ENCODE results near the gene BACE1-AS. TPM values are rescaled to one million over a fixed set of nuclear protein-coding genes. Genes with fewer than 3 reads are reported as not detected.
"Not testable (repeated sequence)": the region's sequence is repeated elsewhere in the genome, so short reads cannot be mapped to it uniquely, and the experiment has no call there.

Gene BACE1-AS
- total RNA-seq, 5 donors from 2014 or later (not counting 1 experiment from before 2014, with no cell fraction given), result 4.5 to 11.3 (median 10.1) TPM

GRCh38 chr11:117258576-117258975, 32.6 kb upstream of the BACE1-AS start:
- no CpG with 5 or more reads among the region's 2 CpGs for WGBS (ENCODE audit: insufficient coverage)
- H3K36me3 Mint-ChIP-seq, result peaks cover 40% of the 10 kb centered on the region
- no peak overlapping the region for H3K4me3 Mint-ChIP-seq
- DNase-seq, result no peak
- no peaks in the 10 kb centered on the region for H3K4me1 ChIP-seq (ENCODE audit: control insufficient read depth in 1 of 2, extremely low read depth in 1 of 2, insufficient read depth in 2 of 2, low read length in 2 of 2)
- peaks cover under 1 to 3% of the 10 kb centered on the region in 2 donors for H3K36me3 ChIP-seq (ENCODE audit: control insufficient read depth in 2 of 2, extremely low read depth in 1 of 2, insufficient read depth in 1 of 2, low read length in 1 of 2)
- no peak overlapping the region for H3K27ac Mint-ChIP-seq
- H3K9me3 Mint-ChIP-seq, result no peaks in the 10 kb centered on the region
- no peak overlapping the region for H3K4me3 ChIP-seq (ENCODE audit: control insufficient read depth in 1 of 2, extremely low read depth in 1 of 2, low read length in 1 of 2)
- H3K27me3 Mint-ChIP-seq, result no peaks in the 10 kb centered on the region
- H3K27me3 ChIP-seq (replicated peaks in 1 of 2; ENCODE audit: control insufficient read depth in 2 of 2, extremely low read depth in 1 of 2, insufficient read depth in 2 of 2, low read length in 1 of 2), result no peaks in the 10 kb centered on the region
- no peak overlapping the region for H3K27ac ChIP-seq (ENCODE audit: low read length)
- ATAC-seq (replicated peaks in 1 of 4), result no peak
- H3K9me3 ChIP-seq, result no peaks in the 10 kb centered on the region
- peaks cover 0 to 2% (median 0%) of the 10 kb centered on the region in 3 donors for H3K4me1 Mint-ChIP-seq
- POLR2A ChIA-PET, result no interaction called here
- CTCF ChIA-PET, result no interaction called here

GRCh38 chr11:117259417-117259816, 31.7 kb upstream of the BACE1-AS start:
- H3K36me3 ChIP-seq (ENCODE audit: control insufficient read depth in 2 of 2, extremely low read depth in 1 of 2, insufficient read depth in 1 of 2, low read length in 1 of 2), result peaks cover 2 to 5% of the 10 kb centered on the region in 2 donors
- H3K4me1 Mint-ChIP-seq, result peaks cover 0 to 2% (median 0%) of the 10 kb centered on the region in 3 donors
- H3K27me3 Mint-ChIP-seq, result no peaks in the 10 kb centered on the region
- H3K4me3 ChIP-seq (ENCODE audit: control insufficient read depth in 1 of 2, extremely low read depth in 1 of 2, low read length in 1 of 2), result no peak overlapping the region
- CTCF ChIA-PET, result no interaction called here
- no peak overlapping the region for H3K27ac ChIP-seq (ENCODE audit: low read length)
- no peak for DNase-seq
- no peaks in the 10 kb centered on the region for H3K9me3 Mint-ChIP-seq
- H3K27ac Mint-ChIP-seq, result no peak overlapping the region
- H3K9me3 ChIP-seq, result no peaks in the 10 kb centered on the region
- H3K4me1 ChIP-seq (ENCODE audit: control insufficient read depth in 1 of 2, extremely low read depth in 1 of 2, insufficient read depth in 2 of 2, low read length in 2 of 2), result no peaks in the 10 kb centered on the region
- H3K4me3 Mint-ChIP-seq, result no peak overlapping the region
- WGBS (ENCODE audit: insufficient coverage), result no CpG with 5 or more reads among the region's 1 CpG
- no peak for ATAC-seq (replicated peaks in 1 of 4)
- peaks cover 37% of the 10 kb centered on the region for H3K36me3 Mint-ChIP-seq
- POLR2A ChIA-PET, result no interaction called here
- H3K27me3 ChIP-seq (replicated peaks in 1 of 2; ENCODE audit: control insufficient read depth in 2 of 2, extremely low read depth in 1 of 2, insufficient read depth in 2 of 2, low read length in 1 of 2), result no peaks in the 10 kb centered on the region

- H3K36me3 Mint-ChIP-seq, result peaks cover 41% of the 10 kb centered on the region
- CTCF ChIA-PET, result interaction anchor here in 1 of 2 donors (0.6 kb wide), 1 partner anchor 347 kb away, joined by 3 read pairs; no protein-coding TSS in a partner anchor
These were observed 26.4 kb upstream of the BACE1-AS start for GRCh38 chr11:117264624-117265323.

GRCh38 chr11:117265745-117266144, 25.4 kb upstream of the BACE1-AS start:
- no peaks in the 10 kb centered on the region for H3K4me1 ChIP-seq (ENCODE audit: control insufficient read depth in 1 of 2, extremely low read depth in 1 of 2, insufficient read depth in 2 of 2, low read length in 2 of 2)
- H3K9me3 ChIP-seq, result no peaks in the 10 kb centered on the region
- H3K36me3 Mint-ChIP-seq, result peaks cover 40% of the 10 kb centered on the region
- no peak overlapping the region for H3K4me3 ChIP-seq (ENCODE audit: control insufficient read depth in 1 of 2, extremely low read depth in 1 of 2, low read length in 1 of 2)
- H3K27me3 Mint-ChIP-seq, result no peaks in the 10 kb centered on the region
- H3K27ac ChIP-seq (ENCODE audit: low read length), result no peak overlapping the region
- no peaks in the 10 kb centered on the region for H3K9me3 Mint-ChIP-seq
- no peaks in the 10 kb centered on the region for H3K4me1 Mint-ChIP-seq
- H3K27me3 ChIP-seq (replicated peaks in 1 of 2; ENCODE audit: control insufficient read depth in 2 of 2, extremely low read depth in 1 of 2, insufficient read depth in 2 of 2, low read length in 1 of 2), result no peaks in the 10 kb centered on the region
- POLR2A ChIA-PET, result no interaction called here
- no peak for DNase-seq
- ATAC-seq (replicated peaks in 1 of 4), result no peak
- WGBS (ENCODE audit: insufficient coverage), result no CpG with 5 or more reads among the region's 2 CpGs
- H3K36me3 ChIP-seq (ENCODE audit: control insufficient read depth in 2 of 2, extremely low read depth in 1 of 2, insufficient read depth in 1 of 2, low read length in 1 of 2), result peaks cover 2 to 5% of the 10 kb centered on the region in 2 donors
- no peak overlapping the region for H3K4me3 Mint-ChIP-seq
- H3K27ac Mint-ChIP-seq, result no peak overlapping the region
- CTCF ChIA-PET, result no interaction called here

More at GRCh38 chr11:117264624-117265323, 26.4 kb upstream of the BACE1-AS start:
- ATAC-seq (replicated peaks in 1 of 4); H3K27me3 Mint-ChIP-seq; H3K4me1 ChIP-seq (ENCODE audit: control insufficient read depth in 1 of 2, extremely low read depth in 1 of 2, insufficient read depth in 2 of 2, low read length in 2 of 2); H3K4me3 ChIP-seq (ENCODE audit: control insufficient read depth in 1 of 2, extremely low read depth in 1 of 2, low read length in 1 of 2); H3K27me3 ChIP-seq (replicated peaks in 1 of 2; ENCODE audit: control insufficient read depth in 2 of 2, extremely low read depth in 1 of 2, insufficient read depth in 2 of 2, low read length in 1 of 2); POLR2A ChIA-PET; H3K4me3 Mint-ChIP-seq; H3K36me3 ChIP-seq (ENCODE audit: control insufficient read depth in 2 of 2, extremely low read depth in 1 of 2, insufficient read depth in 1 of 2, low read length in 1 of 2); H3K27ac Mint-ChIP-seq; H3K9me3 ChIP-seq; DNase-seq; H3K9me3 Mint-ChIP-seq; H3K27ac ChIP-seq (ENCODE audit: low read length); H3K4me1 Mint-ChIP-seq: not testable (repeated sequence)
- WGBS (ENCODE audit: insufficient coverage), result 87% methylated on average over 3 of the region's 7 CpGs

GRCh38 chr11:117269856-117270255, 21.3 kb upstream of the BACE1-AS start:
- no peaks in the 10 kb centered on the region for H3K27me3 ChIP-seq (replicated peaks in 1 of 2; ENCODE audit: control insufficient read depth in 2 of 2, extremely low read depth in 1 of 2, insufficient read depth in 2 of 2, low read length in 1 of 2)
- POLR2A ChIA-PET, result no interaction called here
- H3K27ac ChIP-seq (ENCODE audit: low read length), result no peak overlapping the region
- H3K36me3 ChIP-seq (ENCODE audit: control insufficient read depth in 2 of 2, extremely low read depth in 1 of 2, insufficient read depth in 1 of 2, low read length in 1 of 2), result peaks cover 0 to 3% of the 10 kb centered on the region in 2 donors
- no peak for ATAC-seq (replicated peaks in 1 of 4)
- Mint-ChIP-seq H3K4me3 (no peak overlapping the region), H3K9me3 (peaks cover 0 to 4% (median 0%) of the 10 kb centered on the region in 3 donors), H3K27me3 (no peaks in the 10 kb centered on the region), H3K36me3 (peaks cover 54% of the 10 kb centered on the region), H3K27ac (no peak overlapping the region), H3K4me1 (peaks cover 3 to 7% (median 7%) of the 10 kb centered on the region in 3 donors)
- H3K9me3 ChIP-seq, result no peaks in the 10 kb centered on the region
- CTCF ChIA-PET, result interaction anchor here in 1 of 2 donors (0.7 kb wide), 1 partner anchor 270 kb away, joined by 7 read pairs; no protein-coding TSS in a partner anchor
- no peak overlapping the region for H3K4me3 ChIP-seq (ENCODE audit: control insufficient read depth in 1 of 2, extremely low read depth in 1 of 2, low read length in 1 of 2)
- peaks cover 0 to 5% of the 10 kb centered on the region in 2 experiments for H3K4me1 ChIP-seq (ENCODE audit: control insufficient read depth in 1 of 2, extremely low read depth in 1 of 2, insufficient read depth in 2 of 2, low read length in 2 of 2)
- no peak for DNase-seq
- WGBS (ENCODE audit: insufficient coverage), result no CpG with 5 or more reads among the region's 2 CpGs

- no peak overlapping the region for H3K4me3 Mint-ChIP-seq
- Histone ChIP-seq H3K4me3 (ENCODE audit: control insufficient read depth in 1 of 2, extremely low read depth in 1 of 2, low read length in 1 of 2) (no peak overlapping the region), H3K27me3 (replicated peaks in 1 of 2; ENCODE audit: control insufficient read depth in 2 of 2, extremely low read depth in 1 of 2, insufficient read depth in 2 of 2, low read length in 1 of 2) (no peaks in the 10 kb centered on the region), H3K4me1 (ENCODE audit: control insufficient read depth in 1 of 2, extremely low read depth in 1 of 2, insufficient read depth in 2 of 2, low read length in 2 of 2) (peaks cover 0 to 5% of the 10 kb centered on the region in 2 experiments), H3K36me3 (ENCODE audit: control insufficient read depth in 2 of 2, extremely low read depth in 1 of 2, insufficient read depth in 1 of 2, low read length in 1 of 2) (peaks cover 0 to 6% of the 10 kb centered on the region in 2 donors), H3K27ac (ENCODE audit: low read length) (no peak overlapping the region), H3K9me3 (no peaks in the 10 kb centered on the region)
- peaks cover 0 to 4% (median 0%) of the 10 kb centered on the region in 3 donors for H3K9me3 Mint-ChIP-seq
- DNase-seq (no peak), ATAC-seq (replicated peaks in 1 of 4) (no peak)
- H3K27me3 Mint-ChIP-seq, result no peaks in the 10 kb centered on the region
- 95% methylated on average over 2 of the region's 4 CpGs for WGBS (ENCODE audit: insufficient coverage)
- ChIA-PET POLR2A (no interaction called here), CTCF (interaction anchor here in 1 of 2 donors (0.6 kb wide), 1 partner anchor 8 kb away, joined by 5 read pairs; no protein-coding TSS in a partner anchor)
- H3K36me3 Mint-ChIP-seq, result peaks cover 57% of the 10 kb centered on the region
- peaks cover 14 to 21% (median 17%) of the 10 kb centered on the region in 3 donors for H3K4me1 Mint-ChIP-seq
- H3K27ac Mint-ChIP-seq, result no peak overlapping the region
These were observed 19.9 kb upstream of the BACE1-AS start for GRCh38 chr11:117271208-117271607.
